ENCODE data around the gene TRIO. TPM values are rescaled to one million over a fixed set of nuclear protein-coding genes. Genes with fewer than 3 reads are reported as not detected.

The TRIO gene
- total RNA-seq, 1 donor from 2014 or later, result 170 TPM

GRCh38 chr5:14415698-14416074, 272.5 kb downstream of the TRIO start:
- DNase-seq (ENCODE audit: low read depth), result no peak
- TF ChIP-seq CTCF (conservative IDR thresholded peaks at IDR 0.05; ENCODE audit: low read depth, low read length), result no peak
- no peak overlapping the region for H3K4me3 ChIP-seq (ENCODE audit: low read depth, low read length)

GRCh38 chr5:14416621-14417275, 273.6 kb downstream of the TRIO start:
- no peak overlapping the region for H3K4me3 ChIP-seq (ENCODE audit: low read depth, low read length)
- DNase-seq (ENCODE audit: low read depth), result no peak
- TF ChIP-seq CTCF (conservative IDR thresholded peaks at IDR 0.05; ENCODE audit: low read depth, low read length), result no peak

GRCh38 chr5:14417276-14417730, 274.2 kb downstream of the TRIO start:
- H3K4me3 ChIP-seq (ENCODE audit: low read depth, low read length), result no peak overlapping the region
- DNase-seq (ENCODE audit: low read depth), result no peak
- no peak for TF ChIP-seq CTCF (conservative IDR thresholded peaks at IDR 0.05; ENCODE audit: low read depth, low read length)

GRCh38 chr5:14417792-14418765, 274.9 kb downstream of the TRIO start:
- TF ChIP-seq CTCF (conservative IDR thresholded peaks at IDR 0.05; ENCODE audit: low read depth, low read length), result no peak
- DNase-seq (ENCODE audit: low read depth), result no peak
- H3K4me3 ChIP-seq (ENCODE audit: low read depth, low read length), result no peak overlapping the region

GRCh38 chr5:14419686-14420085, 276.5 kb downstream of the TRIO start:
- TF ChIP-seq CTCF (conservative IDR thresholded peaks at IDR 0.05; ENCODE audit: low read depth, low read length), result no peak
- H3K4me3 ChIP-seq (ENCODE audit: low read depth, low read length), result no peak overlapping the region
- no peak for DNase-seq (ENCODE audit: low read depth)

GRCh38 chr5:14420101-14420811, 277.1 kb downstream of the TRIO start:
- no peak for DNase-seq (ENCODE audit: low read depth)
- H3K4me3 ChIP-seq (ENCODE audit: low read depth, low read length), result no peak overlapping the region
- no peak for TF ChIP-seq CTCF (conservative IDR thresholded peaks at IDR 0.05; ENCODE audit: low read depth, low read length)
